ENCODE results near the gene YIPF1. TPM values are rescaled to one million over a fixed set of nuclear protein-coding genes. Genes with fewer than 3 reads are reported as not detected.

Gene YIPF1
- total RNA-seq (31.3 and 39.8 TPM in 2 replicates), polyA plus RNA-seq (31.4 and 34.7 TPM in 2 replicates), polyA minus RNA-seq (ENCODE audit: low replicate concordance) (23.9 and 25.1 TPM in 2 replicates)
- 24.3 and 24.7 TPM in 2 replicates for polyA plus RNA-seq (2012)

GRCh38 chr1:53889304-53890298, at the start of gene YIPF1:
Gene YIPF1 (minus strand): TSS chr1:53889797. CDS start chr1:53888937, 860 bp downstream.
- H3K27ac ChIP-seq (ENCODE audit: insufficient read depth, low read length), result peak within 1 kb of the TSS; percentile 89
- H3K9ac ChIP-seq (ENCODE audit: insufficient read depth, low read length), result peak within 1 kb of the TSS; percentile 84
- TF ChIP-seq CTCF (conservative IDR thresholded peaks at IDR 0.05 in 1 of 2, IDR thresholded peaks at IDR 0.05 in 1 of 2; ENCODE audit: low read depth in 1 of 2, low read length in 2 of 2), result no peak
- no peak for TF ChIP-seq EZH2 (IDR thresholded peaks at IDR 0.05; ENCODE audit: low read length, missing control alignments)

GRCh38 chr1:53938136-53938830, 48.7 kb upstream of the YIPF1 start:
- Histone ChIP-seq H3K9ac (ENCODE audit: insufficient read depth, low read length) (no peak overlapping the region), H3K79me2 (ENCODE audit: control insufficient read depth, insufficient read depth, low read length) (peaks cover 6% of the 10 kb centered on the region), H3K36me3 (ENCODE audit: control insufficient read depth, insufficient read depth, low read length) (no peaks in the 10 kb centered on the region), H2AFZ (ENCODE audit: low read length) (no peak overlapping the region), H3K27me3 (ENCODE audit: control insufficient read depth, insufficient read depth, low read length) (no peaks in the 10 kb centered on the region), H3K4me1 (ENCODE audit: control insufficient read depth, extremely low read depth, insufficient read depth, low read length) (no peaks in the 10 kb centered on the region), H3K4me2 (ENCODE audit: extremely low read depth, insufficient read depth, low read length) (peak overlapping the region; percentile 15), H4K20me1 (ENCODE audit: control insufficient read depth, extremely low read depth, insufficient read depth, low read length) (no peaks in the 10 kb centered on the region), H3K9me3 (ENCODE audit: control insufficient read depth, insufficient read depth, low read depth, low read length) (no peaks in the 10 kb centered on the region), H3K27ac (ENCODE audit: insufficient read depth, low read length) (no peak overlapping the region), H3K4me3 (replicated peaks in 1 of 4; ENCODE audit: control extremely low read depth in 1 of 4, insufficient read depth in 1 of 4, low read depth in 3 of 4, low read length in 4 of 4) (no peak overlapping the region)
- TF ChIP-seq EZH2 (IDR thresholded peaks at IDR 0.05; ENCODE audit: low read length, missing control alignments) (no peak), CTCF (conservative IDR thresholded peaks at IDR 0.05 in 1 of 2, IDR thresholded peaks at IDR 0.05 in 1 of 2; ENCODE audit: low read depth in 1 of 2, low read length in 2 of 2) (no peak)
- DNase-seq (ENCODE audit: low read depth in 2 of 2), result peak; percentile 79 to 80

More at GRCh38 chr1:53889304-53890298, at the start of gene YIPF1:
- Histone ChIP-seq H3K9me3 (ENCODE audit: control insufficient read depth, insufficient read depth, low read depth, low read length) (no peaks in the 10 kb centered on the region), H3K4me3 (replicated peaks in 1 of 4; ENCODE audit: control extremely low read depth in 1 of 4, insufficient read depth in 1 of 4, low read depth in 3 of 4, low read length in 4 of 4) (peak within 1 kb of the TSS; percentile 81 to 98 (median 94)), H2AFZ (ENCODE audit: low read length) (peak within 1 kb of the TSS; percentile 92), H3K79me2 (ENCODE audit: control insufficient read depth, insufficient read depth, low read length) (peaks cover 2% of the 10 kb centered on the region), H3K4me1 (ENCODE audit: control insufficient read depth, extremely low read depth, insufficient read depth, low read length) (peaks cover 5% of the 10 kb centered on the region), H3K4me2 (ENCODE audit: extremely low read depth, insufficient read depth, low read length) (peak within 1 kb of the TSS; percentile 92), H3K27me3 (ENCODE audit: control insufficient read depth, insufficient read depth, low read length) (no peaks in the 10 kb centered on the region), H3K36me3 (ENCODE audit: control insufficient read depth, insufficient read depth, low read length) (no peaks in the 10 kb centered on the region), H4K20me1 (ENCODE audit: control insufficient read depth, extremely low read depth, insufficient read depth, low read length) (no peaks in the 10 kb centered on the region)
- DNase-seq (ENCODE audit: low read depth in 2 of 2), result peak; percentile 88 to 89

GRCh38 chr1:53936430-53936829, 46.8 kb upstream of the YIPF1 start:
- Histone ChIP-seq H3K4me3 (replicated peaks in 1 of 4; ENCODE audit: control extremely low read depth in 1 of 4, insufficient read depth in 1 of 4, low read depth in 3 of 4, low read length in 4 of 4) (no peak overlapping the region), H3K79me2 (ENCODE audit: control insufficient read depth, insufficient read depth, low read length) (no peaks in the 10 kb centered on the region), H3K9ac (ENCODE audit: insufficient read depth, low read length) (no peak overlapping the region), H3K9me3 (ENCODE audit: control insufficient read depth, insufficient read depth, low read depth, low read length) (no peaks in the 10 kb centered on the region), H3K27me3 (ENCODE audit: control insufficient read depth, insufficient read depth, low read length) (no peaks in the 10 kb centered on the region), H3K4me1 (ENCODE audit: control insufficient read depth, extremely low read depth, insufficient read depth, low read length) (no peaks in the 10 kb centered on the region), H2AFZ (ENCODE audit: low read length) (no peak overlapping the region), H3K27ac (ENCODE audit: insufficient read depth, low read length) (no peak overlapping the region), H3K4me2 (ENCODE audit: extremely low read depth, insufficient read depth, low read length) (no peak overlapping the region), H4K20me1 (ENCODE audit: control insufficient read depth, extremely low read depth, insufficient read depth, low read length) (no peaks in the 10 kb centered on the region), H3K36me3 (ENCODE audit: control insufficient read depth, insufficient read depth, low read length) (no peaks in the 10 kb centered on the region)
- no peak for DNase-seq (ENCODE audit: low read depth in 2 of 2)
- TF ChIP-seq CTCF (conservative IDR thresholded peaks at IDR 0.05 in 1 of 2, IDR thresholded peaks at IDR 0.05 in 1 of 2; ENCODE audit: low read depth in 1 of 2, low read length in 2 of 2), result no peak
- no peak for TF ChIP-seq EZH2 (IDR thresholded peaks at IDR 0.05; ENCODE audit: low read length, missing control alignments)

Data from fibroblast of lung (primary cell).